Activated naive CD8-positive, alpha-beta T cell treated with anti-CD3 and anti-CD28 coated beads, Interleukin-2, amount 50 U/mL, for 16 hours (primary cell): ENCODE measurements around the gene SCG5.
"Not testable (repeated sequence)": the region's sequence is repeated elsewhere in the genome, so short reads cannot be mapped to it uniquely, and the experiment has no call there.

Experiments
- DNase-seq: peaks from one replicate; pipeline ENCODE4 v3.0.0-alpha.2; 2020; ENCODE audit warnings: low read depth, low spot score

The SCG5 gene

GRCh38 chr15:32641517-32642059 lies at the start of gene SCG5:
Gene SCG5, plus strand, starts transcription at chr15:32641710. Its CDS starts 1,883 bp downstream, at chr15:32643593.
- no peak for DNase-seq

- DNase-seq: not testable (repeated sequence)
Measured at GRCh38 chr15:32593151-32593550, 48.4 kb upstream of the SCG5 start, which contains the start of gene GOLGA8N. Gene GOLGA8N, plus strand, starts transcription at chr15:32593456.

GRCh38 chr15:32609518-32609917 lies 32.0 kb upstream of the SCG5 start:
- DNase-seq: not testable (repeated sequence)

- not testable (repeated sequence) for DNase-seq
Measured at GRCh38 chr15:32610719-32611118, 30.8 kb upstream of the SCG5 start.

- DNase-seq: not testable (repeated sequence)
Measured at GRCh38 chr15:32614712-32615050, 26.8 kb upstream of the SCG5 start.

- DNase-seq: peak; percentile 63
Measured at GRCh38 chr15:32615051-32615870, 26.2 kb upstream of the SCG5 start, which contains the start of gene ARHGAP11A. Gene ARHGAP11A, plus strand, starts transcription at chr15:32615504. Its CDS starts 708 bp downstream, at chr15:32616212.

- not testable (repeated sequence) for DNase-seq
Measured at GRCh38 chr15:32615871-32616426, 25.6 kb upstream of the SCG5 start.

GRCh38 chr15:32636410-32636809 lies 5.1 kb upstream of the SCG5 start:
- no peak for DNase-seq

- DNase-seq: no peak
Measured at GRCh38 chr15:32636908-32637567, 4.5 kb upstream of the SCG5 start.

- DNase-seq: no peak
Measured at GRCh38 chr15:32637704-32638103, 3.8 kb upstream of the SCG5 start.

- no peak for DNase-seq
Measured at GRCh38 chr15:32642667-32643435, 1.3 kb downstream of the SCG5 start.

- no peak for DNase-seq
Measured at GRCh38 chr15:32643907-32644445, 2.5 kb downstream of the SCG5 start.

GRCh38 chr15:32646291-32646690 lies 4.8 kb downstream of the SCG5 start:
- no peak for DNase-seq

GRCh38 chr15:32649342-32649741 lies 7.8 kb downstream of the SCG5 start:
- DNase-seq: no peak

GRCh38 chr15:32651229-32651837 lies 9.8 kb downstream of the SCG5 start:
- DNase-seq: no peak

- DNase-seq: no peak
Measured at GRCh38 chr15:32652178-32652577, 10.7 kb downstream of the SCG5 start.

GRCh38 chr15:32656091-32656490 lies 14.6 kb downstream of the SCG5 start:
- DNase-seq: no peak

- no peak for DNase-seq
Measured at GRCh38 chr15:32656496-32656895, 15.0 kb downstream of the SCG5 start.

GRCh38 chr15:32657198-32657883 lies 15.8 kb downstream of the SCG5 start:
- DNase-seq: no peak

- no peak for DNase-seq
Measured at GRCh38 chr15:32657941-32658340, 16.4 kb downstream of the SCG5 start.
